ENCODE results near the gene ACTR2. TPM values are rescaled to one million over a fixed set of nuclear protein-coding genes. Genes with fewer than 3 reads are reported as not detected.

The ACTR2 gene
- total RNA-seq, 1 experiment from 2014 or later: 199 TPM

GRCh38 chr2:65228263-65228750 lies 676 bp downstream of the ACTR2 start:
- CTCF ChIA-PET: interaction anchor here (1.3 kb wide), 1 partner anchor 59 kb away, joined by 3 read pairs; no protein-coding TSS in a partner anchor
- H3K27me3 ChIP-seq (ENCODE audit: insufficient read depth, low read length): no peaks in the 10 kb centered on the region
- RAD21 ChIA-PET (ENCODE audit: low non-redundant PET in 1 of 2, low total read pairs in 2 of 2, uncharacterized antibody in 2 of 2, unreplicated experiment in 2 of 2): no interaction called here
- intact Hi-C loops (cut with micrococcal nuclease): no loop called here
- POLR2A ChIA-PET: no interaction called here
- H3K4me2 ChIP-seq (ENCODE audit: low read length): peak overlapping the region; percentile 90
- peak overlapping the region; percentile 95 for H3K27ac ChIP-seq (ENCODE audit: low read depth, low read length)
- no peak overlapping the region for H2AFZ ChIP-seq (ENCODE audit: low read depth, low read length, poor library complexity, severe bottlenecking)
- H3K36me3 ChIP-seq (ENCODE audit: control insufficient read depth in 1 of 2, insufficient read depth in 2 of 2, low read length in 2 of 2): 0 out of 4 replicates have a peak, but pooled peaks cover 0 to 2% of the 10 kb centered on the region in 2 experiments
- no peak for TF ChIP-seq EGR1 (IDR thresholded peaks at IDR 0.05; ENCODE audit: low read depth)
- TF ChIP-seq, protein P1, sequence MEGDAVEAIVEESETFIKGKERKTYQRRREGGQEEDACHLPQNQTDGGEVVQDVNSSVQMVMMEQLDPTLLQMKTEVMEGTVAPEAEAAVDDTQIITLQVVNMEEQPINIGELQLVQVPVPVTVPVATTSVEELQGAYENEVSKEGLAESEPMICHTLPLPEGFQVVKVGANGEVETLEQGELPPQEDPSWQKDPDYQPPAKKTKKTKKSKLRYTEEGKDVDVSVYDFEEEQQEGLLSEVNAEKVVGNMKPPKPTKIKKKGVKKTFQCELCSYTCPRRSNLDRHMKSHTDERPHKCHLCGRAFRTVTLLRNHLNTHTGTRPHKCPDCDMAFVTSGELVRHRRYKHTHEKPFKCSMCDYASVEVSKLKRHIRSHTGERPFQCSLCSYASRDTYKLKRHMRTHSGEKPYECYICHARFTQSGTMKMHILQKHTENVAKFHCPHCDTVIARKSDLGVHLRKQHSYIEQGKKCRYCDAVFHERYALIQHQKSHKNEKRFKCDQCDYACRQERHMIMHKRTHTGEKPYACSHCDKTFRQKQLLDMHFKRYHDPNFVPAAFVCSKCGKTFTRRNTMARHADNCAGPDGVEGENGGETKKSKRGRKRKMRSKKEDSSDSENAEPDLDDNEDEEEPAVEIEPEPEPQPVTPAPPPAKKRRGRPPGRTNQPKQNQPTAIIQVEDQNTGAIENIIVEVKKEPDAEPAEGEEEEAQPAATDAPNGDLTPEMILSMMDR (IDR thresholded peaks at IDR 0.05 in 2 of 3, conservative IDR thresholded peaks at IDR 0.05 in 1 of 3; ENCODE audit: borderline replicate concordance in 1 of 3, insufficient read depth in 1 of 3, low read depth in 2 of 3, low read length in 2 of 3): no peak
- TF ChIP-seq, protein P2, sequence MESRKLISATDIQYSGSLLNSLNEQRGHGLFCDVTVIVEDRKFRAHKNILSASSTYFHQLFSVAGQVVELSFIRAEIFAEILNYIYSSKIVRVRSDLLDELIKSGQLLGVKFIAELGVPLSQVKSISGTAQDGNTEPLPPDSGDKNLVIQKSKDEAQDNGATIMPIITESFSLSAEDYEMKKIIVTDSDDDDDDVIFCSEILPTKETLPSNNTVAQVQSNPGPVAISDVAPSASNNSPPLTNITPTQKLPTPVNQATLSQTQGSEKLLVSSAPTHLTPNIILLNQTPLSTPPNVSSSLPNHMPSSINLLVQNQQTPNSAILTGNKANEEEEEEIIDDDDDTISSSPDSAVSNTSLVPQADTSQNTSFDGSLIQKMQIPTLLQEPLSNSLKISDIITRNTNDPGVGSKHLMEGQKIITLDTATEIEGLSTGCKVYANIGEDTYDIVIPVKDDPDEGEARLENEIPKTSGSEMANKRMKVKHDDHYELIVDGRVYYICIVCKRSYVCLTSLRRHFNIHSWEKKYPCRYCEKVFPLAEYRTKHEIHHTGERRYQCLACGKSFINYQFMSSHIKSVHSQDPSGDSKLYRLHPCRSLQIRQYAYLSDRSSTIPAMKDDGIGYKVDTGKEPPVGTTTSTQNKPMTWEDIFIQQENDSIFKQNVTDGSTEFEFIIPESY (IDR thresholded peaks at IDR 0.05; ENCODE audit: extremely low read depth, insufficient replicate concordance, low read length): no peak
- no peak for TF ChIP-seq FOSL1 (IDR thresholded peaks at IDR 0.05; ENCODE audit: low read depth)
- TF ChIP-seq CBX3 (IDR thresholded peaks at IDR 0.05; ENCODE audit: low read depth): no peak
- TF ChIP-seq REST (IDR thresholded peaks at IDR 0.05; ENCODE audit: low read depth): no peak
- H3K4me3 ChIP-seq (replicated peaks in 1 of 2; ENCODE audit: low read depth in 1 of 2, low read length in 2 of 2): peak overlapping the region; percentile 73 to 82
- peak overlapping the region; percentile 92 for H3K9ac ChIP-seq (ENCODE audit: low read length)
- H3K4me1 ChIP-seq (ENCODE audit: control insufficient read depth in 1 of 2, insufficient read depth in 2 of 2, low read length in 2 of 2): peaks cover 8 to 27% of the 10 kb centered on the region in 2 experiments; a peak in 3 of 4 replicates
- 0 out of 2 replicates have a peak, but pooled peaks cover 2% of the 10 kb centered on the region for H4K20me1 ChIP-seq (ENCODE audit: insufficient read depth)
- H3K79me2 ChIP-seq (ENCODE audit: insufficient read depth, low read length): peaks cover 71% of the 10 kb centered on the region
- ATAC-seq (no peak), DNase-seq (ENCODE audit: low read depth, low spot score) (no peak)
- no peaks in the 10 kb centered on the region for H3K9me2 ChIP-seq (ENCODE audit: insufficient read depth)
- BruUV-seq (replicated peaks): TSS peak; percentile 65
- H3K9me3 ChIP-seq (ENCODE audit: control insufficient read depth in 1 of 2, insufficient read depth in 1 of 2, low read depth in 1 of 2, low read length in 2 of 2): no peaks in the 10 kb centered on the region
